Aorta (tissue), 5 donors: Measurements from ENCODE around the gene FAT4. TPM values are rescaled to one million over a fixed set of nuclear protein-coding genes. Genes with fewer than 3 reads are reported as not detected.

Experiments used
- ATAC-seq: fragments of 200-7000 bp; cut with Tn5 transposase; one replicate; pipeline ENCODE4 v1.9.1; 2022; ENCODE audit warnings: moderate library complexity; ENCODE audit not compliant: low FRiP score
- DNase-seq, 2 donors: peaks; one replicate each; pipeline ENCODE4 v3.0.0-alpha.2; 2020
- H3K27ac ChIP-seq, 2 donors: one replicate each; pipeline ENCODE4 v1.5.1; 2013; ENCODE audit warnings: low read length in 2 of 2, mild to moderate bottlenecking in 2 of 2, moderate library complexity in 2 of 2, control low read depth in 1 of 2, inconsistent platforms in 1 of 2, low read depth in 1 of 2
- H3K27me3 ChIP-seq, 2 donors: one replicate each; pipeline ENCODE4 v1.6.1; 2013; ENCODE audit warnings: control low read depth in 1 of 2, low read length in 1 of 2, mild to moderate bottlenecking in 1 of 2, moderate library complexity in 1 of 2; ENCODE audit not compliant: insufficient read depth in 2 of 2, control insufficient read depth in 1 of 2
- H3K36me3 ChIP-seq, 2 donors: one replicate each; pipeline ENCODE4 v1.6.1; 2013; ENCODE audit warnings: control low read depth in 1 of 2, low read length in 1 of 2, mild to moderate bottlenecking in 1 of 2; ENCODE audit not compliant: insufficient read depth in 2 of 2, control insufficient read depth in 1 of 2
- H3K4me1 ChIP-seq, 2 donors: one replicate each; pipeline ENCODE4 v1.6.1; 2013; ENCODE audit warnings: low read length in 2 of 2, control low read depth in 1 of 2, mild to moderate bottlenecking in 1 of 2, moderate library complexity in 1 of 2; ENCODE audit not compliant: insufficient read depth in 2 of 2, control insufficient read depth in 1 of 2
- H3K4me3 ChIP-seq, 2 donors: one replicate each; pipeline ENCODE4 v1.5.1; 2013; ENCODE audit warnings: low read length in 2 of 2, control low read depth in 1 of 2, mild to moderate bottlenecking in 1 of 2
- H3K9me3 ChIP-seq: one replicate; pipeline ENCODE4 v1.6.1; 2013; ENCODE audit warnings: mild to moderate bottlenecking, low read length; ENCODE audit not compliant: control insufficient read depth
- WGBS, 2 donors: extraction: QIAGEN DNeasy Blood & Tissue Kit; methylation state at CpG; one replicate each; pipeline ENCODE4 v1.1.7; 2013; 5-methylcytosine and 5-hydroxymethylcytosine counted together
- intact Hi-C, 2 donors: fragments of 100-400 bp; cut with DNase I; formaldehyde crosslinking; loops; one replicate each; pipeline versions ENCODE4 v1.14.2 to v1.15.0; 2022
- long read RNA-seq, 2 donors: library from polyadenylated mRNA; unstranded; transcript quantifications; one replicate each; pipeline ENCODE4 v2.0.0, GENCODE V29; 2020 to 2021
- polyA plus RNA-seq, 2 donors: library from polyadenylated mRNA; stranded (reverse); fragments of 200-250 nt; gene quantifications; one replicate each; pipeline ENCODE4 v1.2.3, GENCODE V29; 2013
- total RNA-seq, 2 donors: library from RNA; stranded (reverse); fragmentation: NEBNext Ultra II Directional; extraction: Animal tissue kit (Norgen Biotek cat#: 25700); gene quantifications; one replicate each; pipeline ENCODE4 v1.2.1, GENCODE V29; 2021
- donor health status: healthy with polysubstance abuse.
- donor health status: Bipolar disorder and iron deficiency.
- donor health status: DM: no; HTN: no; CAD: no.
- donor health status: DM: no; HTN: no; CAD: no.
- donor health status: DM: yes; HTN: yes; CAD: no.

The FAT4 gene, protein sequence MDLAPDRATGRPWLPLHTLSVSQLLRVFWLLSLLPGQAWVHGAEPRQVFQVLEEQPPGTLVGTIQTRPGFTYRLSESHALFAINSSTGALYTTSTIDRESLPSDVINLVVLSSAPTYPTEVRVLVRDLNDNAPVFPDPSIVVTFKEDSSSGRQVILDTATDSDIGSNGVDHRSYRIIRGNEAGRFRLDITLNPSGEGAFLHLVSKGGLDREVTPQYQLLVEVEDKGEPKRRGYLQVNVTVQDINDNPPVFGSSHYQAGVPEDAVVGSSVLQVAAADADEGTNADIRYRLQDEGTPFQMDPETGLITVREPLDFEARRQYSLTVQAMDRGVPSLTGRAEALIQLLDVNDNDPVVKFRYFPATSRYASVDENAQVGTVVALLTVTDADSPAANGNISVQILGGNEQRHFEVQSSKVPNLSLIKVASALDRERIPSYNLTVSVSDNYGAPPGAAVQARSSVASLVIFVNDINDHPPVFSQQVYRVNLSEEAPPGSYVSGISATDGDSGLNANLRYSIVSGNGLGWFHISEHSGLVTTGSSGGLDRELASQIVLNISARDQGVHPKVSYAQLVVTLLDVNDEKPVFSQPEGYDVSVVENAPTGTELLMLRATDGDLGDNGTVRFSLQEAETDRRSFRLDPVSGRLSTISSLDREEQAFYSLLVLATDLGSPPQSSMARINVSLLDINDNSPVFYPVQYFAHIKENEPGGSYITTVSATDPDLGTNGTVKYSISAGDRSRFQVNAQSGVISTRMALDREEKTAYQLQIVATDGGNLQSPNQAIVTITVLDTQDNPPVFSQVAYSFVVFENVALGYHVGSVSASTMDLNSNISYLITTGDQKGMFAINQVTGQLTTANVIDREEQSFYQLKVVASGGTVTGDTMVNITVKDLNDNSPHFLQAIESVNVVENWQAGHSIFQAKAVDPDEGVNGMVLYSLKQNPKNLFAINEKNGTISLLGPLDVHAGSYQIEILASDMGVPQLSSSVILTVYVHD (N-terminal part only)
- total RNA-seq (10 to 100 TPM; 40.5 to 48.0 TPM), polyA plus RNA-seq (1 to 10 TPM in 1 of 2 donors, under 1 TPM in 1; 0.88 to 6.6 TPM)
- long read RNA-seq, donor 1, partial matches to known transcripts = 12 of 39 reads
- long read RNA-seq, donor 1, other reads (novel, unspliced or antisense) = 27 of 39 reads
- long read RNA-seq, donor 2, partial matches to known transcripts = 9 of 23 reads
- long read RNA-seq, donor 2, other reads (novel, unspliced or antisense) = 14 of 23 reads

DNA sequence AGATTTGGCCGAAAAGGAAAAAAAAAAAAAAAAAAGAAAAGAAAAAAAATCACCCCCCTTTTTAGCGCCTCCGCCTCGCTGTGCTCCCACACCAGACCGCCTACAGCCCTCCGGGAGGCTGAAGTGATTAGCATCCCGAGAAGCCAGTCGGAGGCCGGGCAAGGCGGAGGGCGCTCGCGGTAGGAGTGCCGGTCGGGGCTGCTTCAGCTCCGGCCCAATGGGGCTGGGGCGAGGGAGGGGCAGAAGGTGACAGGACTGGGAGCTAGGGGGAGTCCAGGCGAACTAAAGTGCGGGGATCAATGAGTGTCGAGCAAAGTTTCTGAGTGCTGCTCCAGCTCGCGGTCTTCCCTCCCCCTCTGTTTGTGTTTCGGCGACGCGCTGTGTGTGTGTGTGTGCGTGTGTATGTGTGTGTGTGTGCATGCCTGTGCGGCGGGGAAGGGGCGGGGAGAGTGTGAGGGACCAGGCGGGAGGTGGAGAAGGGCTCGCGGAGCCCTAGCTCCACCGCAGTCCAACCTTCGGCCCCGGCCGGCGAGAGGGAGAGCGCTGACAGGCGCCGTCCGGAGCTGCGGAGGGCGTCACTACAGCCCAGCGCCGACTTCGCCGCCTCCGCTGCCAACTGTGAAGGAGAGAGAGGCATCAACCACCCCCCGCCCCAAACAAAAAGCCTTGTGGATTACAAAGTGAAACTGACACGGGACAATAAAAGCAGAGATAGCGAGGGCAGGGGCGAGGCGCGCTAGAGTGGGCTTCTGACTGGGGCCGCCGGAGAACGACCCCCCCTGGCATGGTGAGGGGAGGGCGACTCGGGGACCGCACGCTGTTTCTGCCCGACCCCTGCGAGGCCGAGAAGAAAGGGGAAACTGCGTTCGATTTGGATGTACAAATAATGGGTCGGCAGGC lies at the start of gene FAT4:
FAT4 (plus strand) TSS at position 280 of the 900 bp plus-strand sequence. CDS start 1,457 bp downstream, outside the sequence.
- intact Hi-C loops = loop anchor here (5.0 to 10.0 kb wide), 6 partner anchors 52 to 1290 kb away; no protein-coding TSS in a partner anchor
- Histone ChIP-seq H3K36me3 (peaks cover 0 to 2% of the 10 kb centered on the region in 2 donors), H3K4me3 (peak within 1 kb of the TSS; percentile 50 to 72), H3K27me3 (no peaks in the 10 kb centered on the region), H3K9me3 (peaks cover 2% of the 10 kb centered on the region), H3K4me1 (peaks cover 6 to 8% of the 10 kb centered on the region in 2 donors), H3K27ac (peak within 1 kb of the TSS; percentile 17 to 77)
- ATAC-seq (peak; percentile 94), DNase-seq (peak; percentile 96 to 99)
- WGBS, 2 donors = 0% methylated on average over 63 to 68 of the region's 68 CpGs

DNA sequence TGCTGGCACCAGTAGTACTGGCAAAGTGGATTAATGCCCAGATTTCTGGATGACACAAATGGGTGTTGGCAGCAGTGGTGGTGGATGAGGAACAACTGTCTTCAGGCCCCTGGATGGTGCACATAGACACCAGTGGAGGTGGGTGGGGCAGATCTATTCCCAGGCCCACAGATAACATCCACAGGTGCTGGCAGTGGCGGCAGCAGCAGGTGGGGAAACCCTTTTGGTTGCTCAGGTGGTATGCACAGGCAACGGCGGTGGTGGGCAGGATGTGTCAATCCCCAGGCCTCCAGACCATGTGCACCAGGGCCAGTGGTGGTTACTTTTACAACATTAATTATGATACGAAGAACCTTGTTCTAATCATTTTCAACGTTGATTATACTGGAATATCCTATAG lies 48.9 kb upstream of the FAT4 start:
- Histone ChIP-seq H3K4me1 (no peaks in the 10 kb centered on the region), H3K27me3 (no peaks in the 10 kb centered on the region), H3K9me3 (no peaks in the 10 kb centered on the region), H3K27ac (no peak overlapping the region), H3K36me3 (no peaks in the 10 kb centered on the region), H3K4me3 (no peak overlapping the region)
- WGBS, 2 donors = 87 to 90% methylated on average over 5 of the region's 5 CpGs
- peak; percentile 38 for ATAC-seq
- intact Hi-C loops = no loop called here
- DNase-seq = no peak

- WGBS, 2 donors = 15% methylated on average over 7 of the region's 7 CpGs
- H3K36me3 ChIP-seq = no peaks in the 10 kb centered on the region
- intact Hi-C loops = no loop called here
Measured at GRCh38 chr4:125266901-125267604, 47.7 kb upstream of the FAT4 start.

GRCh38 chr4:125267630-125268029 lies 47.1 kb upstream of the FAT4 start:
- ATAC-seq (no peak), DNase-seq (no peak)
- Histone ChIP-seq H3K27me3 (no peaks in the 10 kb centered on the region), H3K36me3 (no peaks in the 10 kb centered on the region), H3K4me3 (no peak overlapping the region), H3K4me1 (no peaks in the 10 kb centered on the region), H3K9me3 (no peaks in the 10 kb centered on the region), H3K27ac (no peak overlapping the region)
- intact Hi-C loops = no loop called here
- WGBS, 2 donors = 19 to 26% methylated on average over 3 of the region's 3 CpGs

More at GRCh38 chr4:125266901-125267604, 47.7 kb upstream of the FAT4 start:
- H3K4me3 ChIP-seq = no peak overlapping the region
- H3K4me1 ChIP-seq = no peaks in the 10 kb centered on the region
- no peak for ATAC-seq
- no peak overlapping the region for H3K27ac ChIP-seq
- DNase-seq = no peak
- no peaks in the 10 kb centered on the region for H3K27me3 ChIP-seq
- H3K9me3 ChIP-seq = no peaks in the 10 kb centered on the region

- DNase-seq (no peak), ATAC-seq (no peak)
- Histone ChIP-seq H3K4me1 (no peaks in the 10 kb centered on the region), H3K36me3 (no peaks in the 10 kb centered on the region), H3K27ac (no peak overlapping the region), H3K4me3 (no peak overlapping the region), H3K9me3 (no peaks in the 10 kb centered on the region), H3K27me3 (no peaks in the 10 kb centered on the region)
- intact Hi-C loops = no loop called here
- 91 to 93% methylated on average over 5 of the region's 5 CpGs for WGBS, 2 donors
Measured at GRCh38 chr4:125268068-125268755, 46.5 kb upstream of the FAT4 start.

GRCh38 chr4:125276811-125277210 lies 37.9 kb upstream of the FAT4 start:
- H3K4me3 ChIP-seq = no peak overlapping the region
- ATAC-seq = no peak
- 94 to 100% methylated on average over 1 of the region's 1 CpG for WGBS, 2 donors

GRCh38 chr4:125277790-125278189 lies 37.0 kb upstream of the FAT4 start:
- intact Hi-C loops = no loop called here
- H3K9me3 ChIP-seq = no peaks in the 10 kb centered on the region
- no peaks in the 10 kb centered on the region for H3K27me3 ChIP-seq
- H3K36me3 ChIP-seq = no peaks in the 10 kb centered on the region
- 78 to 97% methylated on average over 3 of the region's 3 CpGs for WGBS, 2 donors
- ATAC-seq = no peak
- H3K4me1 ChIP-seq = no peaks in the 10 kb centered on the region
- no peak overlapping the region for H3K4me3 ChIP-seq
- DNase-seq = no peak
- H3K27ac ChIP-seq = no peak overlapping the region

More at GRCh38 chr4:125276811-125277210, 37.9 kb upstream of the FAT4 start:
- H3K36me3 ChIP-seq = no peaks in the 10 kb centered on the region
- H3K4me1 ChIP-seq = no peaks in the 10 kb centered on the region
- no peak overlapping the region for H3K27ac ChIP-seq
- no peaks in the 10 kb centered on the region for H3K27me3 ChIP-seq
- no peaks in the 10 kb centered on the region for H3K9me3 ChIP-seq
- no peak for DNase-seq
- intact Hi-C loops = no loop called here
